GM21717 (cell line): ENCODE measurements around the gene DUS1L.

Experiments used
- ATAC-seq: cut with Tn5 transposase; IDR thresholded peaks from one replicate; pipeline ENCODE4 v1.9.1; 2021; ENCODE audit warnings: mild to moderate bottlenecking, moderate library complexity; ENCODE audit not compliant: unreplicated experiment

The DUS1L gene

GRCh38 chr17:82088838-82089722, 23.5 kb upstream of the DUS1L start:
- ATAC-seq = no peak

- ATAC-seq = no peak
Measured at GRCh38 chr17:82087961-82088837, 22.6 kb upstream of the DUS1L start.

- ATAC-seq = no peak
Measured at GRCh38 chr17:82086941-82087906, 21.6 kb upstream of the DUS1L start.

GRCh38 chr17:82085931-82086764, 20.5 kb upstream of the DUS1L start:
- no peak for ATAC-seq

GRCh38 chr17:82085031-82085861, 19.6 kb upstream of the DUS1L start:
- no peak for ATAC-seq

GRCh38 chr17:82084373-82085030, 18.9 kb upstream of the DUS1L start:
- ATAC-seq = no peak

GRCh38 chr17:82083533-82084359, 18.1 kb upstream of the DUS1L start:
- no peak for ATAC-seq

GRCh38 chr17:82083009-82083408, 17.4 kb upstream of the DUS1L start:
- no peak for ATAC-seq

GRCh38 chr17:82082456-82082855, 16.9 kb upstream of the DUS1L start:
- no peak for ATAC-seq

GRCh38 chr17:82081966-82082365, 16.4 kb upstream of the DUS1L start:
- no peak for ATAC-seq

GRCh38 chr17:82081546-82081945, 15.9 kb upstream of the DUS1L start:
- ATAC-seq = no peak

GRCh38 chr17:82080789-82081464, 15.3 kb upstream of the DUS1L start:
- no peak for ATAC-seq

GRCh38 chr17:82080048-82080788, 14.6 kb upstream of the DUS1L start:
- no peak for ATAC-seq

GRCh38 chr17:82079001-82079677, 13.5 kb upstream of the DUS1L start:
- ATAC-seq = no peak

- no peak for ATAC-seq
Measured at GRCh38 chr17:82078433-82078832, 12.8 kb upstream of the DUS1L start.
